Nephron (organoid): ENCODE measurements around the gene DDX59.

Experiments used
- H3K27ac Mint-ChIP-seq, 3 experiments: 2 replicates each; pipeline ENCODE4 v1.8.0; 2020; ENCODE audit warnings: mixed read lengths in 3 of 3, mild to moderate bottlenecking in 2 of 3, moderate library complexity in 1 of 3
- H3K27me3 Mint-ChIP-seq: 2 replicates; pipeline ENCODE4 v1.8.0; 2021; ENCODE audit warnings: low read depth, mild to moderate bottlenecking, moderate library complexity, mixed read lengths
- H3K36me3 Mint-ChIP-seq: 2 replicates; pipeline ENCODE4 v1.8.0; 2020; ENCODE audit warnings: low read depth, mixed read lengths
- H3K4me1 Mint-ChIP-seq: 2 replicates; pipeline ENCODE4 v1.8.0; 2020; ENCODE audit warnings: mixed read lengths
- H3K4me3 Mint-ChIP-seq, 3 experiments: 2 replicates each; pipeline ENCODE4 v1.8.0; 2020; ENCODE audit warnings: mild to moderate bottlenecking in 3 of 3, mixed read lengths in 3 of 3, moderate library complexity in 2 of 3
- H3K9me3 Mint-ChIP-seq: 2 replicates; pipeline ENCODE4 v1.8.0; 2020; ENCODE audit warnings: mixed read lengths
- TF ChIP-seq, protein P1 (sequence below), 3 experiments: fragments of 200-600 bp; sonication (generic); IDR thresholded peaks; one replicate each; pipeline ENCODE4 v1.5.0; 2021; ENCODE audit warnings: antibody characterized with exemption in 3 of 3; ENCODE audit not compliant: unreplicated experiment in 3 of 3

DDX59 gene

DNA sequence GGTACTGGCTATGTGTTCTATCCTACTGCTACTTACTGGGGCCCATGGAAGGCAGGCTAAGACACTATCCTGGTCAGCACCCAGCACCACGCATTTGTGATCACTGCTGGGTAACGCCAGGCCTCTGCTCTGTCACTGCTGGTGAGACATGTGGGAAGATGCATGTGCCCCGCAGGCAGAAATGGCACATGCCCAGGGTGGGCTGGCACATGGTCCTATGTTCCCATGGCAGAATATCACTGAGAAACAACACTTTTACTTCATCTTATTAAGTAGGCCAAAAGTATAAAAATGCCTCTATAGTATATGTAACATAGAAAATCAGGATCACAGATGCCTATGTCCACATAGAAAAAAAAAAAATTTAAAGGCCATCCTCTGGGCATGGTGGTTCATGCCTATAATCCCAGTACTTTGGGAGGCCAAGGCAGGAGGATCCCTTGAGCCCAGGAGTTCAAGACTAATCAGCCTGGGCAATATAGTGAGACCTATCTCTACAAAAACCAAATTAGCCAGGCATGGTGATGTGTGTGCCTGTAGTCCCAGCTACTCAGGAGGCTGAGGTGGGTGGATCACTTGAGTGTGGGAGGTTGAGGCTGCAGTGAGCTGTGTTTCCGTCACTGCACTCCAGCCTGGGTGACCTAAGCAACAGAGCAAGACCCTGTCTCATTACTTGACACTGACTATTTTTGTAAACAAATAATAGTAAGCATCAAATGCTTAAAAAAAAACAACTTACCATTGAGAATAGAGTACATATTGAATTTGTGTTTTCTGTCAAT, 11.5 kb downstream of the DDX59 start:
- Mint-ChIP-seq H3K27me3 (no peaks in the 10 kb centered on the region), H3K27ac (no peak overlapping the region), H3K4me3 (no peak overlapping the region), H3K9me3 (no peaks in the 10 kb centered on the region), H3K4me1 (no peaks in the 10 kb centered on the region), H3K36me3 (peaks cover 75% of the 10 kb centered on the region)
- TF ChIP-seq, protein P1, sequence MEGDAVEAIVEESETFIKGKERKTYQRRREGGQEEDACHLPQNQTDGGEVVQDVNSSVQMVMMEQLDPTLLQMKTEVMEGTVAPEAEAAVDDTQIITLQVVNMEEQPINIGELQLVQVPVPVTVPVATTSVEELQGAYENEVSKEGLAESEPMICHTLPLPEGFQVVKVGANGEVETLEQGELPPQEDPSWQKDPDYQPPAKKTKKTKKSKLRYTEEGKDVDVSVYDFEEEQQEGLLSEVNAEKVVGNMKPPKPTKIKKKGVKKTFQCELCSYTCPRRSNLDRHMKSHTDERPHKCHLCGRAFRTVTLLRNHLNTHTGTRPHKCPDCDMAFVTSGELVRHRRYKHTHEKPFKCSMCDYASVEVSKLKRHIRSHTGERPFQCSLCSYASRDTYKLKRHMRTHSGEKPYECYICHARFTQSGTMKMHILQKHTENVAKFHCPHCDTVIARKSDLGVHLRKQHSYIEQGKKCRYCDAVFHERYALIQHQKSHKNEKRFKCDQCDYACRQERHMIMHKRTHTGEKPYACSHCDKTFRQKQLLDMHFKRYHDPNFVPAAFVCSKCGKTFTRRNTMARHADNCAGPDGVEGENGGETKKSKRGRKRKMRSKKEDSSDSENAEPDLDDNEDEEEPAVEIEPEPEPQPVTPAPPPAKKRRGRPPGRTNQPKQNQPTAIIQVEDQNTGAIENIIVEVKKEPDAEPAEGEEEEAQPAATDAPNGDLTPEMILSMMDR (IDR thresholded peaks at IDR 0.05; ENCODE audit: unreplicated experiment in 3 of 3) = no peak

DNA sequence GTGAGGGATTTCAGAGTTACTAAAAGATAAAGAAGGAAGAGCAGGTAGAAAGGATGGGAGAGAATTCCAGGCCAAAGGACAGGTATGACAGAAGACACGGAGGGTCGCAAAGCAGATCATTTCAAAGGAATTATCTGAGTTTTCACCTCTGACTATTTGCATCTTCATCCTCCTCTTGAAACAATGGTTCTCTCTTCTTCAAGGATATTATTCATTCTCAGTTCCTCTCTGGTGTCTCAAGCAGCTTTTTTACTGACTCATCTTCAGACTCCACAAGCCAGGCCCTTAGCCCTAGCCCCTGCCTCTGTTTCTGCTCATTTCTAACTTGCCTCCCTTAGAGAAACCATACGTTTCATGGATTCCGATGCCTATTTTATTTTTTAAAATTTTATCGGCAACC, 15.0 kb downstream of the DDX59 start:
- TF ChIP-seq, protein P1 (IDR thresholded peaks at IDR 0.05; ENCODE audit: unreplicated experiment in 3 of 3) = no peak
- H3K4me3 Mint-ChIP-seq = no peak overlapping the region
- H3K27me3 Mint-ChIP-seq = no peaks in the 10 kb centered on the region
- no peaks in the 10 kb centered on the region for H3K9me3 Mint-ChIP-seq
- no peaks in the 10 kb centered on the region for H3K4me1 Mint-ChIP-seq
- H3K36me3 Mint-ChIP-seq = peaks cover 60% of the 10 kb centered on the region
- H3K27ac Mint-ChIP-seq = no peak overlapping the region

- TF ChIP-seq, protein P1 (IDR thresholded peaks at IDR 0.05; ENCODE audit: unreplicated experiment in 3 of 3) = no peak
- no peak overlapping the region for H3K27ac Mint-ChIP-seq
- H3K36me3 Mint-ChIP-seq = peaks cover 57% of the 10 kb centered on the region
- H3K4me1 Mint-ChIP-seq = no peaks in the 10 kb centered on the region
- no peaks in the 10 kb centered on the region for H3K9me3 Mint-ChIP-seq
- no peaks in the 10 kb centered on the region for H3K27me3 Mint-ChIP-seq
- no peak overlapping the region for H3K4me3 Mint-ChIP-seq
Observed at GRCh38 chr1:200653022-200653462, 16.7 kb downstream of the DDX59 start.

DNA sequence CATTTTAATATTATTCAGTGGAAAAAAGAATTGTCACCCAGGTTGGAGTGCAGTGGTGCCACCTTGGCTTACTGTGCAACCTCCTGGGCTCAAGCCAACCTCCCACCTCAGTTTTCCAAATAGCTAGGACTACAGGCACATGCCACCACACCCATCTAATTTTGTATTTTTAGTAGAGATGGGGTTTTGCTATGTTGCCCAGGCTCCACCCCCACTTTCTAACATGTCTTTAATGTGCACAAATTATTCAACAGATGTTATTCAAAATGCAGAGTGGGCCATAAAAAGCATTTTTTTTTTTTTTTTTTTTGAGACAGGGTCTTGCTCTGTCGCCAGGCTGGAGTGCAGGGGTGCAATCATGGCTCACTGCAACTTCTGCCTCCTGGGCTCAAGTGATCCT, 17.3 kb downstream of the DDX59 start:
- Mint-ChIP-seq H3K4me1 (no peaks in the 10 kb centered on the region), H3K36me3 (peaks cover 54% of the 10 kb centered on the region), H3K27ac (no peak overlapping the region), H3K9me3 (no peaks in the 10 kb centered on the region), H3K27me3 (no peaks in the 10 kb centered on the region), H3K4me3 (no peak overlapping the region)
- TF ChIP-seq, protein P1 (IDR thresholded peaks at IDR 0.05; ENCODE audit: unreplicated experiment in 3 of 3) = no peak

- TF ChIP-seq, protein P1 (IDR thresholded peaks at IDR 0.05; ENCODE audit: unreplicated experiment in 3 of 3) = no peak
- Mint-ChIP-seq H3K9me3 (no peaks in the 10 kb centered on the region), H3K27me3 (no peaks in the 10 kb centered on the region), H3K4me3 (no peak overlapping the region), H3K4me1 (no peaks in the 10 kb centered on the region), H3K36me3 (peaks cover 46% of the 10 kb centered on the region), H3K27ac (no peak overlapping the region)
Observed at GRCh38 chr1:200646515-200646914, 23.2 kb downstream of the DDX59 start.

- Mint-ChIP-seq H3K27me3 (no peaks in the 10 kb centered on the region), H3K9me3 (no peaks in the 10 kb centered on the region)
Observed at GRCh38 chr1:200644021-200644420, 25.7 kb downstream of the DDX59 start.

More at GRCh38 chr1:200644021-200644420, 25.7 kb downstream of the DDX59 start:
- Mint-ChIP-seq H3K36me3 (peaks cover 51% of the 10 kb centered on the region), H3K4me3 (no peak overlapping the region), H3K4me1 (no peaks in the 10 kb centered on the region), H3K27ac (no peak overlapping the region)
- TF ChIP-seq, protein P1 (IDR thresholded peaks at IDR 0.05; ENCODE audit: unreplicated experiment in 3 of 3) = no peak
